GM19193 (cell line): ENCODE data around the gene PIP.

Source experiments
- POLR2A ChIP-seq: IDR thresholded peaks from 4 replicates; pipeline ENCODE4 v1.6.1; 2011; ENCODE audit not compliant: insufficient read depth, insufficient read length; ENCODE audit errors: extremely low read depth

Gene PIP

GRCh38 chr7:143177374-143178119 is 45.7 kb downstream of the PIP start:
- no peak for TF ChIP-seq POLR2A

GRCh38 chr7:143181349-143181748 is 49.5 kb downstream of the PIP start:
- TF ChIP-seq POLR2A: no peak

DNA sequence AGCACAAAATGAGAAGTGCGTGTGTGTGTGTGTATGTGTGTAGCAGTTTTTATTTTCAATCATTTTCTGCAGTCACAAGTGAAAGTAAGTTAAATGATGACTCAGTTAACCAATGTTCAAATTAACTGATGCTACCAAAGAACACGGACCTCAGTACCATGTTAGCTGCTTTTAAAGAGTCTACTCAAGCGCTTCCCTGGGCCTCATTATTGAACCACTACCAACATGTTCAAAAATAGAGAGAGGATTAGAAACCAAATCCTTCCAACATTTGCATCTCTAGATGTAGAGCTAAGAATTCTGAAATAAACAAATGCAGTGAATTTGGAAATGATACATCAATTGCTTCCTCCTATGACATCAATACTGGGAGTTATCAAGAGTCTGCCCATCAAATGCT is 51.1 kb downstream of the PIP start, which contains the start of gene TAS2R39:
Gene TAS2R39, plus strand, starts transcription at position 396 of the 400 bp plus-strand sequence. Its CDS starts 0 bp downstream, at position 396.
- no peak for TF ChIP-seq POLR2A

DNA sequence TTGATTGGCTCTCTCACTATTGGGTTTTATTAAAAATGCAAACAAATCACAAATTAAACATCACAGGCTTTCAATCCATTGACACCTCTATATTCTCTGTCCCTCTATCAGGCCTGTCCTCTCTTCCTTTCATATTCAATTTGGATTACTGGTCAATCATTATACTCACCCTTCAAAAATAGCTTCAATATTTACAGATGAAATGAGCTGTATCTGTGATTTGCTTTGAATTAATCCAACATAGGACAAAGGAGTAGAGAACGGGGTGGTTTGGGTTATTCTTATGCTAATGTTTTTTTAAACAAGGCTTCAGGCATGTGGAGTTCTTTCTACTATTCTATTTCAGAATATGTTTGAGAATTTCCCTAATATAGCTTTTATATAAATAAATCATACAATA is 53.7 kb downstream of the PIP start:
- no peak for TF ChIP-seq POLR2A

DNA sequence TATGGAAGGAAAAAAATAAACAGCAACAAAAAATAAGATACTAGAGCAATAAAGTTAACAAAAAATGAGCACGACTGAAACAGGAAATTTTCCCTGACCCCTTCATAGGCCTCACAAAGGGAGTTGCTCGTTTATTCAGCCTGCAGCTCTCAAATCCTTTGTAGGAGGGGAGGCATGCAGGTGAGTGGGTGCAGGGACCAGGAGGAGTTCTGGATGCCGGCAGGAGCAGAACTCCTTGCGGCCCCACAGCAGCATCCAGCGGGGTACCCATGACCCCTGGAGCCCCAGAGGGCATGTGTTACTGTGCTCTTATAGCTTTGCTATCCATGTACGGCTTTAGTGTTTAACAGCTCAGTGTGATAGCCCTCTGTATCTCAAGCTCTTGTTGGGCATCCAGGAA is 57.1 kb downstream of the PIP start:
- TF ChIP-seq POLR2A: no peak
